ENCODE measurements around the gene IGHMBP2. TPM values are rescaled to one million over a fixed set of nuclear protein-coding genes. Genes with fewer than 3 reads are reported as not detected.
"Not testable (repeated sequence)": the region's sequence is repeated elsewhere in the genome, so short reads cannot be mapped to it uniquely, and the experiment has no call there.

IGHMBP2 gene
- total RNA-seq, 6 experiments from 2014 or later, result 11.9 to 15.4 (median 14.1) TPM

DNA sequence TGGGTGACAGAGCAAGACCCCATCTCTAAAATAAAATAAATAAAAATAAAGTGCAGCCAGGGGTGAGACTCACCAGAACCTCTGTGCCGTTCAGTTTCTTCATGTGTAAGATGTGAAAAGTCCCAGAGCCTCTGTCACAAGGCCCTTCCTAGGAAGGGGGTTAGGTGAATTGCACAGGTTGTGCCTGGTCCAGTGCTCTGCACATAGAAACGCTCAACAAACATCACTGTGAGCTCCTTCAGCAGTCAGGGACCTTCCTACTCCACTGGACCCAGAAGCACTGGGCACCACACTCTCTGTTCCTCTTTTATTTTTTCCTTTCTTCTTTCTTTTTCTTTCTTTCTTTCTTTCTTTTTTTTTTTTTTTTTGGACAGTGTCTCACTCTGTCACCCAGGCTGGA lies 22.4 kb upstream of the IGHMBP2 start:
- H3K4me3 Mint-ChIP-seq, result no peak overlapping the region
- no peak for DNase-seq

GRCh38 chr11:68882391-68882790 lies 21.3 kb upstream of the IGHMBP2 start:
- Mint-ChIP-seq H3K4me1 (ENCODE audit: low read depth) (0 out of 2 replicates have a peak, but pooled peaks cover 4% of the 10 kb centered on the region), H3K4me3 (no peak overlapping the region), H3K36me3 (ENCODE audit: low read depth) (peaks cover 8% of the 10 kb centered on the region; the same call in 1 of the 2 replicates), H3K27me3 (ENCODE audit: insufficient read depth) (peaks cover 6% of the 10 kb centered on the region; the same call in 1 of the 2 replicates), H3K27ac (no peak overlapping the region), H3K9me3 (no peaks in the 10 kb centered on the region)
- DNase-seq, result no peak
- TF ChIP-seq CTCF (IDR thresholded peaks at IDR 0.05), result no peak

More for the DNA sequence above, 22.4 kb upstream of the IGHMBP2 start:
- peaks cover 6% of the 10 kb centered on the region; the same call in 1 of the 2 replicates for H3K27me3 Mint-ChIP-seq (ENCODE audit: insufficient read depth)
- H3K36me3 Mint-ChIP-seq (ENCODE audit: low read depth), result peaks cover 8% of the 10 kb centered on the region; the same call in 1 of the 2 replicates
- TF ChIP-seq CTCF (IDR thresholded peaks at IDR 0.05), result no peak
- H3K27ac Mint-ChIP-seq, result no peak overlapping the region
- no peaks in the 10 kb centered on the region for H3K9me3 Mint-ChIP-seq
- H3K4me1 Mint-ChIP-seq (ENCODE audit: low read depth), result 0 out of 2 replicates have a peak, but pooled peaks cover 2% of the 10 kb centered on the region

DNA sequence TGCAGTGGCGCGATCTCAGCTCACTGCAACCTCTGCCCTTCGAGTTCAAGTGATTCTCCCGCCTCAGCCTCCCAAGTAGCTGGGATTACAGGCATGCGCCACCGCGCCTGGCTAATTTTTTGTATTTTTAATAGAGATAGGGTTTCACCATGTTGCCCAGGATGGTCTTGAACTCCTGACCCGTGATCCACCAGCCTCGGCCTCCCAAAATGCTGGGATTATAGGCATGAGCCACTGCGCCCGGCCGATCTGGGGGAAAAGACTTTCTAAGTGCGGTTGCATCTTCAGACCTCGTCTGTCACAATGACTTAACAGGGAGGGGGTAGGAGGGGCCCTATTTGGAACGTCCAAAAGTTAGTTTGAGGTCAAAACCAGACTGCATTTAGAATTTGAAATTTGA lies 18.9 kb upstream of the IGHMBP2 start:
- not testable (repeated sequence) for H3K36me3 Mint-ChIP-seq (ENCODE audit: low read depth); H3K4me3 Mint-ChIP-seq; DNase-seq; H3K27me3 Mint-ChIP-seq (ENCODE audit: insufficient read depth); H3K9me3 Mint-ChIP-seq; H3K4me1 Mint-ChIP-seq (ENCODE audit: low read depth); H3K27ac Mint-ChIP-seq

DNA sequence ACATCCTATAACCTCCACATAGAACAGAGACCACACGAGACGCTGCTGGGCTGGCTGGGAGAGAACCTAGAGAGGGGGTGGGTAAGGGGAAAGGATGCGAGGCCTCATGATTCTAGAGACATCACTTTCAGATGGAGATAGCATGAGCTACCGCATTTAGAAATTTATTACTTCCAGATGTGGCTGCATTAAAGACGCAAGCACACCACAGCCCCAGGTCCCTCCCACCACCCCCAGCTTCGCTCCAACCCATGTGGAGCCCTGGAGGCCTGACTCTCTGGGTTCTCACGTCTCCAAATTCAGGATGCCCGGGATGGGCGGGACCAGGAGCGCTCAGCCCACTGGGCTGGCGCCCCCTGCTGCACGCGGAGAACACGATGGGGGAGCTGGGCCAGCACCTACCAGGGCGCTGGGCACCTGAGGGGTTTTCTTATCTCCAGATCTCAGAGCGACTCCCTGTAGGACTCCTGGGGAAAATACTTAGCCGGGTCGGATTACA lies 13.7 kb upstream of the IGHMBP2 start:
- peak; percentile 90 for DNase-seq
- Mint-ChIP-seq H3K9me3 (no peaks in the 10 kb centered on the region), H3K36me3 (ENCODE audit: low read depth) (peaks cover 9% of the 10 kb centered on the region; the same call in 1 of the 2 replicates)

DNA sequence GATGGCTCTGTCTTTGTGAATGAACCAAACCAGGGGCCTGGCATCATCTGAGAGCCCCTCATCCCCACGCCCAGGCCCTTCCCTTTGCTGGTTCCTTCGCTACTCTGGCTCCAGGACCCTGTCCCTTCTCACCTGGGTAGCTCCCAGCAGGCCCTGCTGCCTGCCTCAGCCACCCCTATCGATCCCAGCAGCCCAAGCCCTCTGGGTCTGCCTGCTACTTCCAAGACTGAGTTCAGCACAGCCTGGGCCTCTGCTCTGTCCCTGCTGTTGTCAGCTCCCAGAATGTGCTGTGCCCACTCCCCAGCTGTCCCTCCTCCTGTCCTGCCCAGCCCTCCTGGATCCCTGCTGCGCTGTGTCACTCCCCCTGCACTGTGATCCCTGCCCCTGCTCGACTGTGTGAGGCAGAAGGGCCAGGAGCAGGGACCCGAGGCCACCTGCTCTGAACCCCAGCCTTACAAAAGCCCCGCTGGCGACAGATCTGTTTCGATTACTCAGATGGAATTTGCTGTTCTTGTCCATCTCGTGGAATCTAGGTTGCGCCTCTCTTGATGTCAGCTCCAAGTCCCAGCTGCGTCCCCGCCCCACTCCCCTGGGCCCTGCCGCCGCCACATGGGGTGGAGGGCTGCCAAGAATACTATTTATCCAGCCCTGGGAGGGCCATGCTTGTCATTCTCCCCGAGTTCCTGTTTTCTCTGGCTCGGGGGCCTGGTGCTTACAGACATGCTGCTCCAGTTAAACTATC lies 13.0 kb upstream of the IGHMBP2 start:
- Mint-ChIP-seq H3K27me3 (ENCODE audit: insufficient read depth) (peaks cover 4% of the 10 kb centered on the region), H3K9me3 (no peaks in the 10 kb centered on the region), H3K27ac (peak overlapping the region; percentile 95), H3K4me3 (peak overlapping the region; percentile 71), H3K36me3 (ENCODE audit: low read depth) (peaks cover 9% of the 10 kb centered on the region; the same call in 1 of the 2 replicates), H3K4me1 (ENCODE audit: low read depth) (peaks cover 28% of the 10 kb centered on the region)
- peak; percentile 70 for DNase-seq
- peak; percentile 28 for TF ChIP-seq CTCF (IDR thresholded peaks at IDR 0.05)

More for the DNA sequence above, 13.7 kb upstream of the IGHMBP2 start:
- H3K27ac Mint-ChIP-seq, result peak overlapping the region; percentile 95
- peaks cover 4% of the 10 kb centered on the region for H3K27me3 Mint-ChIP-seq (ENCODE audit: insufficient read depth)
- 0 out of 2 replicates have a peak overlapping the region, but pooled peaks have one; percentile 71 for H3K4me3 Mint-ChIP-seq
- H3K4me1 Mint-ChIP-seq (ENCODE audit: low read depth), result peaks cover 28% of the 10 kb centered on the region
- TF ChIP-seq CTCF (IDR thresholded peaks at IDR 0.05), result peak; percentile 88

GRCh38 chr11:68891351-68891948 lies 12.2 kb upstream of the IGHMBP2 start:
- Mint-ChIP-seq H3K4me3 (peak overlapping the region; percentile 71), H3K27ac (peak overlapping the region; percentile 95), H3K27me3 (ENCODE audit: insufficient read depth) (peaks cover 4% of the 10 kb centered on the region), H3K36me3 (ENCODE audit: low read depth) (peaks cover 9% of the 10 kb centered on the region; the same call in 1 of the 2 replicates), H3K4me1 (ENCODE audit: low read depth) (peaks cover 25% of the 10 kb centered on the region), H3K9me3 (no peaks in the 10 kb centered on the region)
- TF ChIP-seq CTCF (IDR thresholded peaks at IDR 0.05), result no peak
- no peak for DNase-seq
